Keratinocyte (primary cell): ENCODE results near the gene SORT1. TPM values are rescaled to one million over a fixed set of nuclear protein-coding genes. Genes with fewer than 3 reads are reported as not detected.
"Not testable (repeated sequence)": the region's sequence is repeated elsewhere in the genome, so short reads cannot be mapped to it uniquely, and the experiment has no call there.

ENCODE experiments used
- DNase-seq: peaks from one replicate; pipeline ENCODE4 v3.0.0-alpha.2; 2011; ENCODE audit warnings: low read depth, missing footprints, low spot score
- FAIRE-seq: peaks from 2 replicates; lab custom pipeline; 2011; peaks lifted over from hg19 to GRCh38; lab: Jason Lieb, UNC
- H2AFZ ChIP-seq: 2 replicates; pipeline ENCODE4 v1.6.0; 2012; ENCODE audit warnings: low read length, control low read depth, inconsistent platforms; ENCODE audit not compliant: control insufficient read depth
- H3K27ac ChIP-seq: 2 replicates; pipeline ENCODE4 v1.5.1; 2011; ENCODE audit warnings: low read length; ENCODE audit not compliant: control insufficient read depth, insufficient read depth
- H3K27me3 ChIP-seq: 3 replicates; pipeline ENCODE4 v1.6.0; 2011; ENCODE audit warnings: low read length; ENCODE audit not compliant: control insufficient read depth, insufficient read depth; ENCODE audit errors: extremely low read depth
- H3K36me3 ChIP-seq, 2 experiments: 2 replicates in 1 of 2; 3 replicates in 1 of 2; pipeline ENCODE4 v1.5.1; 2011; ENCODE audit warnings: low read length in 2 of 2, mild to moderate bottlenecking in 1 of 2; ENCODE audit not compliant: control insufficient read depth in 2 of 2, insufficient read depth in 2 of 2; ENCODE audit errors: extremely low read depth in 1 of 2
- H3K4me1 ChIP-seq: 3 replicates; pipeline ENCODE4 v1.5.1; 2011; ENCODE audit warnings: low read length; ENCODE audit not compliant: control insufficient read depth, insufficient read depth; ENCODE audit errors: extremely low read depth
- H3K4me2 ChIP-seq: 3 replicates; pipeline ENCODE4 v1.6.0; 2011; ENCODE audit warnings: low read depth, low read length; ENCODE audit not compliant: control insufficient read depth, insufficient read depth; ENCODE audit errors: extremely low read depth
- H3K4me3 ChIP-seq, 3 experiments: fragments of 200-600 bp in 1 of 3; sonication (generic) in 1 of 3; 2 replicates in 2 of 3; 3 replicates in 1 of 3; pipeline ENCODE4 v1.5.1; 2011 to 2016; ENCODE audit warnings: low read length in 3 of 3, mild to moderate bottlenecking in 3 of 3, control low read depth in 2 of 3, inconsistent platforms in 1 of 3, low read depth in 1 of 3, mixed read lengths in 1 of 3, mixed run types in 1 of 3, moderate library complexity in 1 of 3; ENCODE audit not compliant: control insufficient read depth in 2 of 3, insufficient read depth in 2 of 3; ENCODE audit errors: extremely low read depth in 1 of 3
- H3K79me2 ChIP-seq: 2 replicates; pipeline ENCODE4 v1.6.0; 2012; ENCODE audit warnings: low read length; ENCODE audit not compliant: control insufficient read depth, insufficient read depth
- H3K9ac ChIP-seq: 3 replicates; pipeline ENCODE4 v1.6.0; 2011; ENCODE audit warnings: low read length; ENCODE audit not compliant: control insufficient read depth, insufficient read depth; ENCODE audit errors: extremely low read depth
- H3K9me1 ChIP-seq: 3 replicates; pipeline ENCODE4 v1.6.0; 2011; ENCODE audit warnings: low read length; ENCODE audit not compliant: control insufficient read depth, insufficient read depth; ENCODE audit errors: extremely low read depth
- H3K9me3 ChIP-seq: 2 replicates; pipeline ENCODE4 v1.5.1; 2012; ENCODE audit warnings: low read depth, low read length; ENCODE audit not compliant: control insufficient read depth
- H4K20me1 ChIP-seq: 3 replicates; pipeline ENCODE4 v1.6.0; 2011; ENCODE audit warnings: low read length; ENCODE audit not compliant: control insufficient read depth, insufficient read depth; ENCODE audit errors: extremely low read depth
- CTCF ChIP-seq, 3 experiments: IDR thresholded peaks in 1 of 3; conservative IDR thresholded peaks in 1 of 3; optimal IDR thresholded peaks in 1 of 3; 2 replicates in 2 of 3; 3 replicates in 1 of 3; pipeline versions ENCODE3 to v1.5.1; 2011; ENCODE audit warnings: low read length in 3 of 3, mild to moderate bottlenecking in 3 of 3, moderate library complexity in 2 of 3, control low read depth in 1 of 3, inconsistent platforms in 1 of 3; ENCODE audit not compliant: insufficient read depth in 2 of 3; ENCODE audit errors: extremely low read depth in 1 of 3
- EZH2 ChIP-seq: IDR thresholded peaks from one replicate; pipeline ENCODE4 v1.6.1; 2012; ENCODE audit warnings: inconsistent platforms, mild to moderate bottlenecking, low read length, moderate library complexity
- dilution Hi-C: fragments of 300-500 bp; cut with MboI; formaldehyde crosslinking; loops from one replicate; pipeline ENCODE4 v1.7.0; 2020; ENCODE audit warnings: low sequenced_read_pairs; ENCODE audit not compliant: extremely low pct_ligation_motif_present
- polyA plus RNA-seq, 5 experiments: library from polyadenylated mRNA; depleted of rRNA in 3 of 5; stranded (reverse) in 3 of 5; stranded (forward) in 1 of 5; unstranded in 1 of 5; fragments of >200 nt; gene quantifications; 1 replicate in 1 of 5; 2 replicates in 3 of 5; 3 replicates in 1 of 5; pipeline versions ENCODE4 v1.2.1 to v1.2.3, GENCODE V29; 2011 to 2012; ENCODE audit warnings: missing spikeins in 2 of 5, low read depth in 1 of 5, low replicate concordance in 1 of 5

Gene SORT1
- polyA plus RNA-seq, 1 donor (not counting 4 experiments of a cell fraction or from before 2014, with no cell fraction given) = 1.6 TPM

- DNase-seq (no peak), FAIRE-seq (no peak)
- TF ChIP-seq CTCF (optimal IDR thresholded peaks at IDR 0.05 in 1 of 3, IDR thresholded peaks at IDR 0.05 in 1 of 3, conservative IDR thresholded peaks at IDR 0.05 in 1 of 3; ENCODE audit: extremely low read depth in 1 of 3, insufficient read depth in 2 of 3, low read length in 3 of 3) (no peak), EZH2 (no peak)
- Histone ChIP-seq H3K4me1 (no peaks in the 10 kb centered on the region), H3K4me2 (no peak overlapping the region), H3K36me3 (no peaks in the 10 kb centered on the region), H3K9ac (no peak overlapping the region), H3K9me3 (no peaks in the 10 kb centered on the region), H2AFZ (no peak overlapping the region), H3K27me3 (no peaks in the 10 kb centered on the region), H4K20me1 (no peaks in the 10 kb centered on the region), H3K9me1 (no peaks in the 10 kb centered on the region), H3K79me2 (no peaks in the 10 kb centered on the region), H3K4me3 (no peak overlapping the region), H3K27ac (no peak overlapping the region)
- dilution Hi-C loops = no loop called here
Measured at GRCh38 chr1:109377698-109378097, 20.0 kb downstream of the SORT1 start.

GRCh38 chr1:109373696-109374095 lies 24.0 kb downstream of the SORT1 start:
- H3K4me2 ChIP-seq, H2AFZ ChIP-seq, dilution Hi-C loops, H3K27ac ChIP-seq, H3K79me2 ChIP-seq, H3K27me3 ChIP-seq, H3K4me3 ChIP-seq, H3K9me3 ChIP-seq, DNase-seq, H3K36me3 ChIP-seq, H3K4me1 ChIP-seq, FAIRE-seq, H4K20me1 ChIP-seq, H3K9ac ChIP-seq, H3K9me1 ChIP-seq: not testable (repeated sequence)

- DNase-seq (no peak), FAIRE-seq (no peak)
- Histone ChIP-seq H3K4me1 (peaks cover 4% of the 10 kb centered on the region), H4K20me1 (no peaks in the 10 kb centered on the region), H3K36me3 (no peaks in the 10 kb centered on the region), H3K79me2 (no peaks in the 10 kb centered on the region), H3K4me3 (no peak overlapping the region), H2AFZ (no peak overlapping the region), H3K4me2 (no peak overlapping the region), H3K27me3 (peaks cover 2% of the 10 kb centered on the region), H3K27ac (no peak overlapping the region), H3K9ac (no peak overlapping the region), H3K9me1 (no peaks in the 10 kb centered on the region), H3K9me3 (no peaks in the 10 kb centered on the region)
- dilution Hi-C loops = no loop called here
- TF ChIP-seq EZH2 (no peak), CTCF (optimal IDR thresholded peaks at IDR 0.05 in 1 of 3, IDR thresholded peaks at IDR 0.05 in 1 of 3, conservative IDR thresholded peaks at IDR 0.05 in 1 of 3; ENCODE audit: extremely low read depth in 1 of 3, insufficient read depth in 2 of 3, low read length in 3 of 3) (no peak)
Measured at GRCh38 chr1:109373126-109373525, 24.6 kb downstream of the SORT1 start.
